DMS53 treated with DMSO at 0.1 percent for 48 hours (cell line): Measurements from ENCODE around the gene PLEKHG3.

Source experiments
- DNase-seq: peaks from one replicate; lab custom pipeline; 2025; ENCODE audit not compliant: unreplicated experiment; lab: John Stamatoyannopoulos, UW

PLEKHG3 gene

GRCh38 chr14:64725261-64725815 lies 21.1 kb downstream of the PLEKHG3 start:
- no peak for DNase-seq

- no peak for DNase-seq
These were observed 21.8 kb downstream of the PLEKHG3 start for GRCh38 chr14:64725879-64726584.

DNA sequence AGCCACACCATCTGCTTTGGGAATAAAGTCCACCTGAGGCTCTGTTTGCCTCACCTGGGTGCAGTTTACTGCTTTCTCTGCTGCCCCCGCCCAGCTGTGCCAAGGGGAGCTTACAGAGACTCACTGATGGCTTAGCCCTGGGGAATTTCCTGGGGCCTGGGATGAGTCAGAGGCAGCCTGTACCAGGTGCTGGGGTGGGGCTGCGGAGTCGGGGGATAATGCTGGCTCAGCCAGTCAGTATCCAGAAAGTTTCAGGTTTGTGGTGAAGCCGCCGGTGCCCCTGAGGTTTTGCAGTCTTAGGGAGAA lies 22.3 kb downstream of the PLEKHG3 start:
- peak; percentile 79 for DNase-seq

- no peak for DNase-seq
These were observed 23.4 kb downstream of the PLEKHG3 start for GRCh38 chr14:64727551-64728071.

DNA sequence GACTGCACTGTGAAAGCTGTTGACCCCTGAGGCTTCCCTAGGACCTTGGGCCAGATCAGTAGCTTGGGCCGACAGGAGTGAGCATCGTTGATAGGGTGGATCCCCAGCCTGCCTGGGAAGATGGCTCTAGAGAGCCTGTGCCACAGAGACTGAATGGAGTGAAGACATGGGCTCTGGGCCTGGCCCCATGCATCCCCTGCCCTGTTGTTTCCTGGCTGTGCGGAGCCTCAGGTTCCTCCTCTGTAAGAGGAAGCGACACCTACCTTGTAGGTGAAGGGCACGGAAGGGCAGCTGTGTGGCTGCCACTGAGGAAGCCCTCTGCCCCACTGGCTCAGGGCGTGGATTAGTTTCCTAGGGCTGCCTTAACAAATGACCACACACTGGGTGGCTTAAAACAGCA lies 23.9 kb downstream of the PLEKHG3 start:
- DNase-seq = no peak

DNA sequence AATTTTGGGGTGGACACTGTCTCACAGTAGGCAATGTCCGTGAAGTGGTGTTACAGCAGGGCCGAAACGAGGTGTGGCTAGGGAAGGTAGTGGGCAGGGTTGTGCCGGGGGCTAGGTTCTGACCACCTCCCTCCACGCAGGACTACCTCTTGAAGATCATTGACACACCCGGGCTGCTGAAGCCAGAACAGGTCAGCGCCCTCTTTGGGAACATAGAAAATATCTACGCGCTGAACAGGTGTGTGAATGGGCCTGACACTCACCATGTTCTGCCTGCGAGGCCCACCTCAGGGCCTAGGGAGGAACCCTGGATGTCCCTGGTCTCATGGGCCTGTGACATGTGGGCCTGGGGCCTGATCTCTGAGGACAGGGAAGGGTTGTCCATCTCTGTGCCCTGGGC lies 24.6 kb downstream of the PLEKHG3 start:
- DNase-seq = no peak

- DNase-seq = no peak
These were observed 25.3 kb downstream of the PLEKHG3 start for GRCh38 chr14:64729386-64730060.

DNA sequence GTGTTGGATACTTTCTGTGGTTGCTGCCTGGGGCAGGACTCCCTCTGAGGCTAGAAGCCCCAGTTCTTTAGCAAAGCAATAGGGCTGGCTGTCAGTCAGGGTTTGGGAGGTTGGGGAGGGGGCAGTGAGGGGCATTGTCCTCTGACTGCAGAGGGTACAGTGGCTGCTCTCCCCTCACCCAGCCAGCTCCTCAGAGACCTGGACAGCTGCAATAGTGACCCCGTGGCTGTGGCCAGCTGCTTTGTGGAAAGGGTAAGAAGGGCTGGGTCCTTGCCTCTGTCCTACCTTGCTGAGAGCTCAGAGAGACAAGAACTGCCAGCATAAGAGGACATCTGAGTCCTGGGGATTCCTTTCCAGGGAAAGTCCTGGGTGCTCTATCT lies 25.8 kb downstream of the PLEKHG3 start:
- no peak for DNase-seq

DNA sequence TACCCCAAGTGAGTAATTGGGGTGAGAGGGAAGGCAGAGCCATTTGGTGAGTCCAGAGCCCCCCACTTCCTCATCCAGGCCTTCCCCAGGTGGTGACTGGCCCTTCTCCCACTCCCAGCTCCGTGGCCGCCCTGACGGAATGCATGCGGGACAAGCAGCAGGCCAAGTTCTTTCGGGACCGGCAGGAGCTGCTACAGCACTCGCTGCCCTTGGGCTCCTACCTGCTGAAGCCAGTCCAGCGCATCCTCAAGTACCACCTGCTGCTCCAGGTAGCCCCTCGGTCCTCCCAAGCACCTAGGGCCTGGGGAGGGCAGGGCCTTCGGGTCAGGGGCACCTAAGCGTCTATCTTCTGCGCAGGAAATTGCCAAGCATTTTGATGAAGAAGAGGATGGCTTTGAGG lies 26.5 kb downstream of the PLEKHG3 start:
- DNase-seq = no peak

GRCh38 chr14:64731141-64731581 lies 26.9 kb downstream of the PLEKHG3 start:
- no peak for DNase-seq

DNA sequence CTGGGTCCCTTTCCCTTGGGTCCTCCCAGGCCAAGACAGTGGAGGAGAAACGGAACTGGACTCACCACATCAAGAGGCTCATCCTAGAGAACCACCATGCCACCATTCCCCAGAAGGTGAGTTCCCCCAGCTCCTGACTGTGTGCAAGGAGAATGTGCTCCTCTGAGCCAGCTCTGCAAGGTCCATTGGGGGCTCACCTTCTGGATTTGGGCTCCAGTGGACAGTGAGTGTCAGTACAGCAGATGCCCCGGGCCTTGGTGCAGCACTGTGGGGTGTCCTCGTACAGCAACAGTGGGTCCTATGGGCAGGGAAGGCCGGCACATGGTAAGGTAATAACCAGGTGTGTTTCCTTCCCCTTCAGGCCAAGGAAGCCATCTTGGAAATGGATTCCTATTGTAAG lies 27.8 kb downstream of the PLEKHG3 start:
- DNase-seq = no peak

DNA sequence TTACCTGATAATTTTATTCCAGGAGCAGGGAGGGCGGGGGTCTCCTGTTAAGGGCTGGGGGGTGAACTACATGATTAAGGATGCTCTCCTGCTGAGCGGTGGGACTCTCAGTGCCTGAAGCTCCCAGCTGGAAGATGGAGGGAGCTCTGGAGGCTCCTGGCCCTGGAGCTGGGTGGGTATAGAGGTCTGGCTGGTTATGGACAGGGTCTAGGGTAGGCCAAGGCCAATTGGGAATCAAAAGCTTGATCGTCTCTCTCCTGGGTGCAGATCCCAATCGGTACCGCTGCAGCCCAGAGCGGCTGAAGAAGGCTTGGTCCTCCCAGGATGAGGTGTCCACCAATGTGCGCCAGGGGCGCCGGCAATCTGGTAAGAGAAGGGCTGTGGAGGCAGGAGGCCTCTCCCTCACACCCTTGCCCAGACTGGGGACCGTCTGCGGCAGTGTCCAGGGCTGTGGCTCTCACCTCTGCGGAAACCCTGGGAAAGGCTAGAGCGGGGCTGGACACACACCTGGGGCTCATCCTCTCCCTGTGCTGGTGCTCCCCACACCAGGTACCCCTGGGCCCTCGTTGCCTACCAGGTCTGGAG lies 28.4 kb downstream of the PLEKHG3 start:
- DNase-seq = no peak

- no peak for DNase-seq
These were observed 29.1 kb downstream of the PLEKHG3 start for GRCh38 chr14:64733321-64733720.

- no peak for DNase-seq
These were observed 29.7 kb downstream of the PLEKHG3 start for GRCh38 chr14:64733899-64734298.

GRCh38 chr14:64734990-64735389 lies 30.8 kb downstream of the PLEKHG3 start:
- DNase-seq = peak; percentile 38

DNA sequence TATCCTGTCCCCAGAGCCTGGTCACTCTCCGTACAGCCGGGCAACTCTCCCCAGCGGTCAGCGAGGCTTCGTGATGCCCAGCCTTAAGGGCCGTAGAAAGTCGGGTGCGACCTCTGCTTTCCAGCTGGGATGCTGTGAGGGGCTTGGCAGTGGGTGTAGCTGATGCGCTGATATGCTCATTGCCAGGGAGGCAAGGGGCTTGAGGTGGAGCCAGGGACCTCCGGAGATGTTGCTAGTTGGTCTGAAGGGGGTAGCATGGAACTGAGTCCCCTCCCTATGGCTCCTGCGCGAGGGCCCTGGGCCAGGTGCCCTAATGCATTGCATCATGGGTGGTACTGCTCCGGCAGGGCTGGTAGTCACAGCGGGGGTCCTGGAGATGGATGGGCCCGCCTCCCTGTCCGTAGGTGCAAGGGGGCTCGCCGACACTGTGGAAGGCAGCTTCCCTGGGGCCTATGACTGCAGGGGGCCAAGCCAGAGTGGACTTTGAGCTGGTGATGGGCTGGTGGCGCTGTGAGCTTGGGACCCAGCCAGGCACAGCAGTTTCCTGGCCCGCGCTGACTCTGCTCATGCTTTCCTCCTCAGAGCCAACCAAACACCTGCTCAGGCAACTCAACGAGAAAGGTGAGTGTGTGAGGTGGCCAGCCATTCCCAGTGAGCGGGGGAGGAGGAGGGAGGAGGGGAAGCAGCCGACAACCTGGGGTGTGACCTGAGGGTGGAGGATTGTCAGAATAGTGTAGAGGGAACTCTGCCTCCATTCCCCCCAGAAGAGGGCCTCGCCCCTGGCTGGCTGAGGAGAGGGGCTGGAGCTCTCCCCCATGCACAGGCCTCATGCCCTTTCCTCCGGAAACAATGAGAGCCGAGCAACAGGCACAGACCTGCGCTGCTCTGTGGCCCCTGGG lies 32.3 kb downstream of the PLEKHG3 start:
- DNase-seq = no peak

GRCh38 chr14:64737391-64738280 lies 33.4 kb downstream of the PLEKHG3 start:
- no peak for DNase-seq

DNA sequence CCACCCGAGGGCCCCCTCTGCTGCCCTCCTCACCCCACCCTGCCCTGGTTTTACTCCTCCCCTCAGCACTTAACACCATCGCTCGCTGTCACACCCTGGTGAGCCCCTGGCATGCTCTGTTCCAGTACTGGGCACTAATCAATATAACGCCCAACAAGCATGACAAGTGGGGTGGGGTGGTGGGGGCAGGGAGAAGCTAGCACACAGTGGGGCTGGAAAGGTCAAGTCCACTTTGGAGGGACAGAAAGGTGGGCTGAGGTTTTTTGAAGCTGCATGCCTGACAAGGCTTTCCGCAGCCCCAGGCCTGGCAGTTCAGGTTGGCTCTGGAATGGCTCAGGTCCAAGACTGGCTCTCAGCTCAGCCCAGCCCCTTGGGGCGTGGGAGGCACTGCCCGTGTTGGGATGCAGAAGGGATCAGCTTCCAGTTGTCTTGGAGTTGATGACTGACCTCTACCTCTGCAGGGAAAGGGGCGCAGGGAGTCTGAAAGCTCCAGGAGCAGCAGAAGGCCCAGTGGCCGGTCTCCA lies 34.1 kb downstream of the PLEKHG3 start:
- DNase-seq = no peak

- no peak for DNase-seq
These were observed 37.0 kb downstream of the PLEKHG3 start for GRCh38 chr14:64741200-64741599.

- no peak for DNase-seq
These were observed 37.7 kb downstream of the PLEKHG3 start for GRCh38 chr14:64741961-64742360.
